Right lobe of liver (tissue), 4 donors: ENCODE measurements around the gene KRT26.

Source experiments
- POLR2A ChIP-seq: fragments of 450-650 bp; IDR thresholded peaks from one replicate; pipeline ENCODE4 v1.6.1; 2017; ENCODE audit warnings: antibody characterized with exemption, mild to moderate bottlenecking
- TF ChIP-seq, protein P1 (sequence below), 4 donors: fragments of 200-600 bp in 3 of 4; fragments of 450-650 bp in 1 of 4; IDR thresholded peaks; one replicate each; pipeline versions ENCODE4 v1.5.1 to v1.8.0; 2016 to 2022; ENCODE audit warnings: antibody characterized with exemption in 4 of 4, mild to moderate bottlenecking in 2 of 4
- donor health status: DM: no; HTN: no; CAD: no.
- donor health status: DM: no; HTN: no; CAD: no.
- donor health status: DM: no; HTN: yes; CAD: no.

DNA sequence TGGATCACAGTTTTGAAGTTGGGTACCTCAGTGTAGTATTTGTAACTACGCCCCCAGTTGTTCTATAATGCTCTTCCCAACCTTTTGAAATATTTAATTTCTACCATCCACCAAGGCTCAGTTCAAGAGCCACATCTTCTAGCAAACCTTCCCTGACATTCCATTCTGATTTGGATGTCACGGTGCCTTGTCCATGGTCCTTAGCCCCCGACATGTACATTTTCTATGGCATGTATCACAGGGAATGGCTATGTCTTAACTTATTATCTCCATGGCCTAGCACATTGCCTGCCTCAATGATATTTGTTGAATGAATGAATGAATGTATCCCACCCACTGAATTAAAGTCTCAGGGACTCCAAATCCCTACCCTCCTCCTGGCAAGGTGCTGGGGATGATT is 34.1 kb upstream of the KRT26 start:
- TF ChIP-seq, protein P1, sequence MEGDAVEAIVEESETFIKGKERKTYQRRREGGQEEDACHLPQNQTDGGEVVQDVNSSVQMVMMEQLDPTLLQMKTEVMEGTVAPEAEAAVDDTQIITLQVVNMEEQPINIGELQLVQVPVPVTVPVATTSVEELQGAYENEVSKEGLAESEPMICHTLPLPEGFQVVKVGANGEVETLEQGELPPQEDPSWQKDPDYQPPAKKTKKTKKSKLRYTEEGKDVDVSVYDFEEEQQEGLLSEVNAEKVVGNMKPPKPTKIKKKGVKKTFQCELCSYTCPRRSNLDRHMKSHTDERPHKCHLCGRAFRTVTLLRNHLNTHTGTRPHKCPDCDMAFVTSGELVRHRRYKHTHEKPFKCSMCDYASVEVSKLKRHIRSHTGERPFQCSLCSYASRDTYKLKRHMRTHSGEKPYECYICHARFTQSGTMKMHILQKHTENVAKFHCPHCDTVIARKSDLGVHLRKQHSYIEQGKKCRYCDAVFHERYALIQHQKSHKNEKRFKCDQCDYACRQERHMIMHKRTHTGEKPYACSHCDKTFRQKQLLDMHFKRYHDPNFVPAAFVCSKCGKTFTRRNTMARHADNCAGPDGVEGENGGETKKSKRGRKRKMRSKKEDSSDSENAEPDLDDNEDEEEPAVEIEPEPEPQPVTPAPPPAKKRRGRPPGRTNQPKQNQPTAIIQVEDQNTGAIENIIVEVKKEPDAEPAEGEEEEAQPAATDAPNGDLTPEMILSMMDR (IDR thresholded peaks at IDR 0.05), result no peak
- TF ChIP-seq POLR2A, result no peak
